Esophagus squamous epithelium (tissue), 4 donors: ENCODE data around the gene PSMB8.

ENCODE experiments used
- CTCF ChIP-seq, 6 experiments: fragments of 450-650 bp in 4 of 6; fragments of 200-600 bp in 2 of 6; sonication (generic) in 2 of 6; IDR thresholded peaks; one replicate each; pipeline ENCODE4 v1.5.1; 2016 to 2019; ENCODE audit warnings: antibody characterized with exemption in 6 of 6, mild to moderate bottlenecking in 4 of 6, moderate library complexity in 4 of 6
- POLR2A ChIP-seq, 4 donors: fragments of 450-650 bp; IDR thresholded peaks; one replicate each; pipeline ENCODE4 v1.6.1; 2017; ENCODE audit warnings: antibody characterized with exemption in 4 of 4, mild to moderate bottlenecking in 4 of 4, moderate library complexity in 3 of 4

GRCh38 chr6:32827025-32827424, 16.8 kb downstream of the PSMB8 start:
- TF ChIP-seq CTCF (IDR thresholded peaks at IDR 0.05), result no peak
- TF ChIP-seq POLR2A (IDR thresholded peaks at IDR 0.05), result no peak
